CD4-positive, alpha-beta T cell (primary cell): Measurements from ENCODE around the gene ARHGAP15. TPM values are rescaled to one million over a fixed set of nuclear protein-coding genes. Genes with fewer than 3 reads are reported as not detected.

Experiments used
- ATAC-seq: fragments of 200-7000 bp; cut with Tn5 transposase; one replicate; pipeline ENCODE4 v1.10.0; 2022; ENCODE audit warnings: mild to moderate bottlenecking; ENCODE audit not compliant: poor library complexity
- CTCF ChIA-PET: fragments of 350-600 bp; sonication (Branson Sonifier 250); formaldehyde crosslinking; loops from one replicate; lab custom pipeline; 2021; ENCODE audit warnings: antibody characterized with exemption, inconsistent platforms; lab: Charles Lee
- POLR2A ChIA-PET: fragments of 350-600 bp; sonication (Branson Sonifier 250); formaldehyde crosslinking; loops from one replicate; lab custom pipeline; 2021; ENCODE audit warnings: antibody characterized with exemption, inconsistent platforms; lab: Charles Lee
- DNase-seq, 14 experiments: peaks; one replicate each; pipeline ENCODE4 v3.0.0-alpha.2; 2013 to 2020; ENCODE audit warnings: mixed read lengths in 2 of 14
- H3K27ac ChIP-seq, 2 donors: one replicate each; pipeline versions ENCODE4 v1.5.1 to v1.7.0; 2013; ENCODE audit warnings: low read length in 2 of 2, low read depth in 1 of 2, mild to moderate bottlenecking in 1 of 2
- H3K27me3 ChIP-seq, 2 experiments: 1 replicate in 1 of 2; 2 replicates in 1 of 2; pipeline versions ENCODE4 v1.6.1 to v1.7.0; 2013; ENCODE audit warnings: low read length in 2 of 2, control low read depth in 1 of 2, mild to moderate bottlenecking in 1 of 2, moderate library complexity in 1 of 2; ENCODE audit not compliant: insufficient read depth in 2 of 2, control insufficient read depth in 1 of 2
- H3K36me3 ChIP-seq: one replicate; pipeline ENCODE4 v1.6.1; 2013; ENCODE audit warnings: low read length, control low read depth; ENCODE audit not compliant: insufficient read depth
- H3K4me1 ChIP-seq: one replicate; pipeline ENCODE4 v1.6.1; 2013; ENCODE audit warnings: low read length, control low read depth; ENCODE audit not compliant: insufficient read depth
- H3K4me3 ChIP-seq: one replicate; pipeline ENCODE4 v1.5.1; 2013; ENCODE audit warnings: mild to moderate bottlenecking, low read length, moderate library complexity
- H3K9me3 ChIP-seq, 2 experiments: 1 replicate in 1 of 2; 2 replicates in 1 of 2; pipeline versions ENCODE4 v1.6.1 to v1.7.0; 2013; ENCODE audit warnings: low read length in 2 of 2, mild to moderate bottlenecking in 2 of 2, control low read depth in 1 of 2, moderate library complexity in 1 of 2; ENCODE audit not compliant: control insufficient read depth in 1 of 2, insufficient read depth in 1 of 2
- H3K27ac Mint-ChIP-seq: one replicate; pipeline ENCODE4 v1.8.0; 2020; ENCODE audit warnings: mixed read lengths
- H3K27me3 Mint-ChIP-seq: one replicate; pipeline ENCODE4 v1.8.0; 2021; ENCODE audit warnings: mixed read lengths
- H3K36me3 Mint-ChIP-seq: one replicate; pipeline ENCODE4 v1.8.0; 2021; ENCODE audit warnings: low read depth, mixed read lengths
- H3K4me1 Mint-ChIP-seq: one replicate; pipeline ENCODE4 v1.8.0; 2021; ENCODE audit warnings: low read depth, mixed read lengths
- H3K4me3 Mint-ChIP-seq: one replicate; pipeline ENCODE4 v1.8.0; 2020; ENCODE audit warnings: mild to moderate bottlenecking, mixed read lengths
- H3K9me3 Mint-ChIP-seq: one replicate; pipeline ENCODE4 v1.8.0; 2020; ENCODE audit warnings: mixed read lengths
- intact Hi-C, 2 experiments: fragments of 100-400 bp; cut with DNase I in 1 of 2; cut with micrococcal nuclease in 1 of 2; formaldehyde crosslinking; loops; one replicate each; pipeline versions ENCODE4 v1.15.1 to v1.9.0; 2023 to 2025; cut with DNase I, micrococcal nuclease
- total RNA-seq, 174 experiments: library from RNA in 2 of 174; stranded (reverse) in 2 of 174; gene quantifications; one replicate each; pipeline ENCODE4 v1.2.3 and lab custom pipeline; 2021 to 2026
- TF ChIP-seq, protein P1 (sequence below): fragments of 200-600 bp; IDR thresholded peaks from one replicate; pipeline ENCODE4 v1.8.0; 2022; ENCODE audit warnings: antibody characterized with exemption, mild to moderate bottlenecking

Gene ARHGAP15
- total RNA-seq, 2 experiments from 2014 or later = 158 to 165 TPM

DNA sequence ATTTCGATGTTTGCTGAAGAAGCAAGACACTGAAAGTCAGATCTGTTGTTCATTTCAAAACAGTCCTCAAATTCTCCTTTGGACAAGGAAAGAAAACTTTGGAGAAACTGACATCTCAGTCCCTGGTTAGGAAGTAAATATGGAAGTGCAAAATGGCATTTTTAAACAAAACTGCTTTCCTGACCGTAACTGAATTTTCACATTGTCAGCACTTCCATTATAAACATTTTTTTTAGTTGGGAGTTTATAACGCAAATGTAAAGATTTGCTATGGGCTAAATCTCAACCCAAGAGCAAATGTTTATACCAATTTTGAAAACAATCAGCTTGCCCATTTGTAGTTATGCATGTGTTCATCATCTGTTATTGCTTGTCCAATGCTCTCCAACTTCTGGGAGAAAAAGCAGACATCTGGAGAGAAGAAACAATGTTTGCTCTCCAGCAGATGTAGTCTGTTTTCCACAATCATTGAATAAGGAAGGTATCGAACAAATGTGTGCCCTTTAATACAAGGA, 520.1 kb downstream of the ARHGAP15 start:
- H3K4me3 Mint-ChIP-seq = no peak overlapping the region
- peaks cover 24% of the 10 kb centered on the region for H3K9me3 Mint-ChIP-seq
- H3K27ac Mint-ChIP-seq = no peak overlapping the region
- DNase-seq = no peak
- TF ChIP-seq, protein P1, sequence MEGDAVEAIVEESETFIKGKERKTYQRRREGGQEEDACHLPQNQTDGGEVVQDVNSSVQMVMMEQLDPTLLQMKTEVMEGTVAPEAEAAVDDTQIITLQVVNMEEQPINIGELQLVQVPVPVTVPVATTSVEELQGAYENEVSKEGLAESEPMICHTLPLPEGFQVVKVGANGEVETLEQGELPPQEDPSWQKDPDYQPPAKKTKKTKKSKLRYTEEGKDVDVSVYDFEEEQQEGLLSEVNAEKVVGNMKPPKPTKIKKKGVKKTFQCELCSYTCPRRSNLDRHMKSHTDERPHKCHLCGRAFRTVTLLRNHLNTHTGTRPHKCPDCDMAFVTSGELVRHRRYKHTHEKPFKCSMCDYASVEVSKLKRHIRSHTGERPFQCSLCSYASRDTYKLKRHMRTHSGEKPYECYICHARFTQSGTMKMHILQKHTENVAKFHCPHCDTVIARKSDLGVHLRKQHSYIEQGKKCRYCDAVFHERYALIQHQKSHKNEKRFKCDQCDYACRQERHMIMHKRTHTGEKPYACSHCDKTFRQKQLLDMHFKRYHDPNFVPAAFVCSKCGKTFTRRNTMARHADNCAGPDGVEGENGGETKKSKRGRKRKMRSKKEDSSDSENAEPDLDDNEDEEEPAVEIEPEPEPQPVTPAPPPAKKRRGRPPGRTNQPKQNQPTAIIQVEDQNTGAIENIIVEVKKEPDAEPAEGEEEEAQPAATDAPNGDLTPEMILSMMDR = no peak
- CTCF ChIA-PET = no interaction called here
- Histone ChIP-seq H3K4me3 (no peak overlapping the region), H3K9me3 (peaks cover 0 to 19% of the 10 kb centered on the region in 2 experiments), H3K4me1 (no peaks in the 10 kb centered on the region), H3K36me3 (peaks cover 40% of the 10 kb centered on the region), H3K27me3 (no peaks in the 10 kb centered on the region), H3K27ac (no peak overlapping the region)
- intact Hi-C loops = no loop called here
- no peaks in the 10 kb centered on the region for H3K27me3 Mint-ChIP-seq
- H3K36me3 Mint-ChIP-seq = peaks cover 100% of the 10 kb centered on the region
- peaks cover 15% of the 10 kb centered on the region for H3K4me1 Mint-ChIP-seq
- no peak for ATAC-seq
- POLR2A ChIA-PET = no interaction called here

DNA sequence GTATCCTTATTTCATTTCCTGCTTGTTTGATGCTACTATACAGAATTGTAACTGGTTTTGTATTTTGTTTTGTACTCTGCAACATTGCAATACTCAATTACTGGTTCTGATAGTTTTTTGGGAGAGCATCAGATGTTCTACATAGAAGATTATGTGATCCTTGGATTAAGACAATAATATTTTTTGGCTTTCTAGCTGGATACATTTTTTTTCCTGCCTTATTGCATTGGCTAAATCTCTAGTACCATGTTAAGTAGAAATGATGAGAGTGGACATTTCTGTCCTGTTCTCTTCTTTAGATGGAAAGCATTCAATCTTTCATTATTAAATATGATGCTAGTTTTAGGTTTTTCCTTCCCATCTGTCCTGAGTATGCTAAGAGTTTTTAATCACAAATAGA, 523.5 kb downstream of the ARHGAP15 start:
- ATAC-seq (no peak), DNase-seq (no peak)
- CTCF ChIA-PET = no interaction called here
- Histone ChIP-seq H3K4me1 (no peaks in the 10 kb centered on the region), H3K27me3 (no peaks in the 10 kb centered on the region), H3K4me3 (no peak overlapping the region), H3K27ac (no peak overlapping the region), H3K36me3 (peaks cover 35% of the 10 kb centered on the region), H3K9me3 (peaks cover 4 to 19% of the 10 kb centered on the region in 2 experiments)
- Mint-ChIP-seq H3K36me3 (peaks cover 95% of the 10 kb centered on the region), H3K27me3 (no peaks in the 10 kb centered on the region), H3K9me3 (peaks cover 27% of the 10 kb centered on the region), H3K4me1 (peaks cover 18% of the 10 kb centered on the region), H3K27ac (no peak overlapping the region), H3K4me3 (no peak overlapping the region)
- intact Hi-C loops = no loop called here
- POLR2A ChIA-PET = no interaction called here
- TF ChIP-seq, protein P1 = no peak

DNA sequence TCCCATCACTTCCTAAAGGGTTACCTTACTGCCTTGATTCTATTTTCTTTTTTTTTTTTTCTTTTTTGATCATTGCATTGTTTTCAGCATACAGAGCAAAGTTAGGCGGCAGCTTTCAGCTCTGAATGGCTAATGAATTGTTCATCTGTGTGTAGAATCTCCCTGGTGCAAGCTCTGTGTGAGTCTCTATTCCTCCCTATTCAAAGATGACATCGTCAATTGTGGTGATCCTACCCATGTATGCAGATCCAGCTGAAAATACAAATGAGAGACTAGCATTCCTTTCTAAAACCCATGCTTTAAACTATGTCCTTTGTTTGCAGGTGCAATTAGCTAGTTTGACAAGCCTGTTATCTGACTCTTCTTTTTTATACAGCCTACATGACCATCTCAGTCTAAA, 539.0 kb downstream of the ARHGAP15 start:
- no peaks in the 10 kb centered on the region for H3K9me3 ChIP-seq
- H3K27ac ChIP-seq = no peak overlapping the region
- no peaks in the 10 kb centered on the region for H3K4me1 ChIP-seq
- H3K4me3 ChIP-seq = no peak overlapping the region
- H3K27me3 ChIP-seq = no peaks in the 10 kb centered on the region
- no peaks in the 10 kb centered on the region for H3K27me3 Mint-ChIP-seq
- POLR2A ChIA-PET = no interaction called here
- H3K36me3 ChIP-seq = peaks cover 7% of the 10 kb centered on the region
- DNase-seq (no peak), ATAC-seq (no peak)
- H3K27ac Mint-ChIP-seq = no peak overlapping the region
- CTCF ChIA-PET = interaction anchor here (1.3 kb wide), 1 partner anchor 9 kb away, joined by 3 read pairs; no protein-coding TSS in a partner anchor
- H3K36me3 Mint-ChIP-seq = peaks cover 39% of the 10 kb centered on the region
- intact Hi-C loops = no loop called here
- H3K4me1 Mint-ChIP-seq = peaks cover 10% of the 10 kb centered on the region
- TF ChIP-seq, protein P1 = no peak
- H3K9me3 Mint-ChIP-seq = no peaks in the 10 kb centered on the region
- H3K4me3 Mint-ChIP-seq = no peak overlapping the region
